Dorsolateral prefrontal cortex (tissue), 118 donors: ENCODE measurements around the gene PLEKHA1. TPM values are rescaled to one million over a fixed set of nuclear protein-coding genes. Genes with fewer than 3 reads are reported as not detected.

Experiments
- microRNA-seq, 43 experiments: library from miRNA; unstranded; fragments of <30 nt; microRNA quantifications; one replicate each; pipeline ENCODE4 v1.2.0, GENCODE V29; 2022
- total RNA-seq, 120 experiments: library from RNA; stranded (reverse); gene quantifications; one replicate each; pipeline versions ENCODE4 v1.2.3 to v1.2.4, GENCODE V29; 2022

The PLEKHA1 gene
- total RNA-seq, 120 experiments from 2014 or later: 60.2 to 156 (median 112) TPM

Small RNA genes lying within 50 kb of the gene (microRNA-seq; reads per million reads assigned to microRNA genes)
- 0 to 2.6 (median 0.50) reads per million in 43 experiments for gene MIR3941

Other genes starting within 250 kb of the PLEKHA1 start
- gene BTBD16, start 103.4 kb upstream of the PLEKHA1 start, total RNA-seq: 10 to 100 TPM in 1 of 120 experiments, 1 to 10 TPM in 86, under 1 TPM in 19, not detected in 14; 0.33 to 16.6 (median 2.3) TPM
- gene ARMS2, start 79.9 kb downstream of the PLEKHA1 start, total RNA-seq: 1 to 10 TPM in 1 of 120 experiments, under 1 TPM in 8, not detected in 111; 0.63 to 2.1 (median 0.83) TPM
- gene HTRA1, start 86.8 kb downstream of the PLEKHA1 start, total RNA-seq: 100 to 1,000 TPM; 154 to 492 (median 263) TPM
- gene DMBT1, start 186.0 kb downstream of the PLEKHA1 start, total RNA-seq: 1 to 10 TPM in 41 of 120 experiments, under 1 TPM in 78, not detected in 1; 0.04 to 6.5 (median 0.71) TPM